ENCODE data around the gene INKA1.

DNA sequence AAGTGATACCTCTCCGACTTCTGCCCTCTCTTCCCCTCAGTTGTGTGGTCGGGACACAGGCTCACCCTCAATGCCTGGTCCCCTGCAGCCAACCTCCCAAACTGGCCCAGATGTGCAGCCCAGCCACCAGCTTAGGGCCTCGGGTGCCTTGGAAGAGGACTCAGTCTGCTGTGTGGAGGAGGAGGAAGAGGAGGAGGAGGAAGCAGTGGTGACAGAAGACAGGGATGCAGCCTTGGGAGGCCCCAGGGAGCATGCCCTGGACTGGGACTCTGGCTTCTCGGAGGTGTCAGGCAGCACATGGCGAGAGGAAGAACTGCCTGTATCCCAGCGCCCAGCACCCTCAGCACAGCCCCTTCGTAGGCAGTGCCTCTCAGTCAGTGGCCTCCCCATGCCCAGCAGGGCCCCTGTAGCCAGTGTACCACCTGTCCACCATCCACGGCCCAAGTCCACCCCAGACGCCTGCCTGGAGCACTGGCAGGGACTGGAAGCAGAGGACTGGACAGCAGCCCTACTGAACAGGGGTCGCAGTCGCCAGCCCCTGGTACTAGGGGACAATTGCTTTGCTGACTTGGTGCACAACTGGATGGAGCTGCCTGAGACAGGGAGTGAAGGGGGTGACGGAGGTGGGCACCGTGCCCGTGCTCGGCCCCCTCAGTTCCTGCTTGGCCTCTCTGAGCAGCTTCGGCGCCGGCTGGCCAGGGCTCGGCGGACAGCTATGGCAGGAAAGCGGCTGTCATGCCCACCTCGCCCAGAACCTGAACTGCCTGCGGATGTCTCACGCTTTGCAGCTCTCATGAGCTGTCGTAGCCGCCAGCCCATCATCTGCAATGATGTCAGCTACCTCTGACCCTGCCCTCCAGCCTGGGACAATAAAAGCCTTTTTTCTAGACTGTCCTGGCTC lies 1.3 kb downstream of the INKA1 start:
- TF ChIP-seq CTCF (optimal IDR thresholded peaks at IDR 0.05 in 1 of 3, IDR thresholded peaks at IDR 0.05 in 1 of 3, conservative IDR thresholded peaks at IDR 0.05 in 1 of 3; ENCODE audit: extremely low read depth in 1 of 3, insufficient read depth in 2 of 3, low read length in 3 of 3) = no peak
- TF ChIP-seq EZH2 (IDR thresholded peaks at IDR 0.05; ENCODE audit: low read length) = no peak
